HFFc6 (cell line): ENCODE data around the gene RCOR2. TPM values are rescaled to one million over a fixed set of nuclear protein-coding genes. Genes with fewer than 3 reads are reported as not detected.

Source experiments
- DNase-seq: peaks from one replicate; pipeline ENCODE4 v3.0.0-alpha.2; 2018
- H3K27ac Mint-ChIP-seq: 2 replicates; pipeline ENCODE4 v1.8.0; 2020; ENCODE audit warnings: mild to moderate bottlenecking, mixed read lengths
- H3K27me3 Mint-ChIP-seq: 2 replicates; pipeline ENCODE4 v1.8.0; 2021; ENCODE audit warnings: mild to moderate bottlenecking, moderate library complexity, mixed read lengths; ENCODE audit not compliant: insufficient read depth
- H3K36me3 Mint-ChIP-seq: 2 replicates; pipeline ENCODE4 v1.8.0; 2021; ENCODE audit warnings: low read depth, mixed read lengths
- H3K4me1 Mint-ChIP-seq: 2 replicates; pipeline ENCODE4 v1.8.0; 2020; ENCODE audit warnings: low read depth, mixed read lengths
- H3K4me3 Mint-ChIP-seq: 2 replicates; pipeline ENCODE4 v1.8.0; 2020; ENCODE audit warnings: mild to moderate bottlenecking, moderate library complexity, mixed read lengths
- H3K9me3 Mint-ChIP-seq: 2 replicates; pipeline ENCODE4 v1.8.0; 2020; ENCODE audit warnings: mild to moderate bottlenecking, mixed read lengths
- total RNA-seq, 6 experiments: library from RNA; stranded (reverse); fragmentation: NEBNext Ultra II Directional; extraction: Animal tissue kit (Norgen Biotek cat#: 25700); gene quantifications; 2 replicates in 1 of 6; 3 replicates in 5 of 6; pipeline ENCODE4 v1.2.3, GENCODE V29; 2021
- TF ChIP-seq, protein P1 (sequence below): fragments of 200-600 bp; sonication (generic); IDR thresholded peaks from 2 replicates; pipeline ENCODE4 v1.5.0; 2021; ENCODE audit warnings: antibody characterized with exemption, mild to moderate bottlenecking

The RCOR2 gene
- total RNA-seq, 6 experiments from 2014 or later = 0.34 to 0.72 (median 0.41) TPM

- H3K27ac Mint-ChIP-seq = peak overlapping the region; percentile 71
- no peaks in the 10 kb centered on the region for H3K27me3 Mint-ChIP-seq
- no peaks in the 10 kb centered on the region for H3K9me3 Mint-ChIP-seq
- peaks cover 30% of the 10 kb centered on the region for H3K4me1 Mint-ChIP-seq
- no peak for DNase-seq
- TF ChIP-seq, protein P1, sequence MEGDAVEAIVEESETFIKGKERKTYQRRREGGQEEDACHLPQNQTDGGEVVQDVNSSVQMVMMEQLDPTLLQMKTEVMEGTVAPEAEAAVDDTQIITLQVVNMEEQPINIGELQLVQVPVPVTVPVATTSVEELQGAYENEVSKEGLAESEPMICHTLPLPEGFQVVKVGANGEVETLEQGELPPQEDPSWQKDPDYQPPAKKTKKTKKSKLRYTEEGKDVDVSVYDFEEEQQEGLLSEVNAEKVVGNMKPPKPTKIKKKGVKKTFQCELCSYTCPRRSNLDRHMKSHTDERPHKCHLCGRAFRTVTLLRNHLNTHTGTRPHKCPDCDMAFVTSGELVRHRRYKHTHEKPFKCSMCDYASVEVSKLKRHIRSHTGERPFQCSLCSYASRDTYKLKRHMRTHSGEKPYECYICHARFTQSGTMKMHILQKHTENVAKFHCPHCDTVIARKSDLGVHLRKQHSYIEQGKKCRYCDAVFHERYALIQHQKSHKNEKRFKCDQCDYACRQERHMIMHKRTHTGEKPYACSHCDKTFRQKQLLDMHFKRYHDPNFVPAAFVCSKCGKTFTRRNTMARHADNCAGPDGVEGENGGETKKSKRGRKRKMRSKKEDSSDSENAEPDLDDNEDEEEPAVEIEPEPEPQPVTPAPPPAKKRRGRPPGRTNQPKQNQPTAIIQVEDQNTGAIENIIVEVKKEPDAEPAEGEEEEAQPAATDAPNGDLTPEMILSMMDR = no peak
- H3K36me3 Mint-ChIP-seq = no peaks in the 10 kb centered on the region
- 0 out of 2 replicates have a peak overlapping the region, but pooled peaks have one; percentile 0 for H3K4me3 Mint-ChIP-seq
These were observed 36.6 kb downstream of the RCOR2 start for GRCh38 chr11:63880403-63880790.

DNA sequence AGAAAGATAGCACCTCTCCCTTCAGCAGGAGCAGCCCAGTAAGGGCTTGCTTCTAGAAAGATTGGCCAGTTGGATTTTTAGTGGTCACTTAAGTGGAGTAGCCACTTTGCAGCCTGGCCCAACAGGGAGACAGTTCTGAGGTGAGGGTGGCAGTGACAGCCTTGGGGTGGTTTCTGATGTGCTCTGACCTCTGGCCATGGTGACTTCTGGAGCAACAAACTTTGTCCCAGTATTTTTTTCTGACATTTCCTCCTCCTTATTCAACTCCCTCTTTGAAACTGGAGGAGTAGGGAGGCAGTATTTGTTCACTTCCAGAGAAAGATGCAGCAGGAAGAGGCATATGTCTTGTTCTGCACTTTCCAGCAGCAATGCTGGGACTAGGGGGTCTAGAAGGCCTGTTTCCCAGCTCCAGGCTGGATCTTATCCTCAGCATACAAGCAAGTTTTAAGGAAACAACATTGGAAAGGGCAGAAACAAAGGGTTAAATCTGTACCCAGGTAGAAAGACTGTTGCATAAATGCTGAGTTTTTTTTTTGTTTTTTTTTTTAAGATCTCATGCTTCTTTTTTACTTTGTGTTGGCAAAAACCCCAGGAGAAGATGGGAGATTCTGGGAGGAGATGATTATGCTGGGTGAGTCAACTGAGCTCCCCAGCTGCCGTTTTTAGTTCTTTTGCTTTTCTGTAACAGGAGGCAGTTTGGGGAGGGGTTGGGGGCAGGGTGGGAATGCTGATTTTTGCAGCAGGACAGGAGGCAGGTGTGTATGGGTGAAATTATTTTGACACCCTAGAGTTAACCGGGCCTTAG lies 37.2 kb downstream of the RCOR2 start:
- H3K27me3 Mint-ChIP-seq = no peaks in the 10 kb centered on the region
- H3K4me1 Mint-ChIP-seq = peaks cover 30% of the 10 kb centered on the region
- no peaks in the 10 kb centered on the region for H3K9me3 Mint-ChIP-seq
- H3K36me3 Mint-ChIP-seq = no peaks in the 10 kb centered on the region
- peak overlapping the region; percentile 71 for H3K27ac Mint-ChIP-seq
- H3K4me3 Mint-ChIP-seq = 0 out of 2 replicates have a peak overlapping the region, but pooled peaks have one; percentile 0
- TF ChIP-seq, protein P1 = no peak
- DNase-seq = peak; percentile 62

- TF ChIP-seq, protein P1 = no peak
- no peaks in the 10 kb centered on the region for H3K9me3 Mint-ChIP-seq
- H3K36me3 Mint-ChIP-seq = no peaks in the 10 kb centered on the region; the same call in 1 of the 2 replicates
- peaks cover 36% of the 10 kb centered on the region for H3K4me1 Mint-ChIP-seq
- peak overlapping the region; percentile 47 for H3K27ac Mint-ChIP-seq
- DNase-seq = no peak
- no peak overlapping the region for H3K4me3 Mint-ChIP-seq
- H3K27me3 Mint-ChIP-seq = no peaks in the 10 kb centered on the region
These were observed 39.2 kb downstream of the RCOR2 start for GRCh38 chr11:63877658-63878241.

- Mint-ChIP-seq H3K4me3 (no peak overlapping the region), H3K36me3 (no peaks in the 10 kb centered on the region; the same call in 1 of the 2 replicates), H3K9me3 (no peaks in the 10 kb centered on the region), H3K4me1 (peaks cover 47% of the 10 kb centered on the region), H3K27ac (no peak overlapping the region), H3K27me3 (no peaks in the 10 kb centered on the region)
- DNase-seq = no peak
- TF ChIP-seq, protein P1 = no peak
These were observed 40.3 kb downstream of the RCOR2 start for GRCh38 chr11:63876616-63877015.

- TF ChIP-seq, protein P1 = no peak
These were observed 41.4 kb downstream of the RCOR2 start for GRCh38 chr11:63875506-63876065.

More at GRCh38 chr11:63875506-63876065, 41.4 kb downstream of the RCOR2 start:
- DNase-seq = no peak
- Mint-ChIP-seq H3K36me3 (no peaks in the 10 kb centered on the region; the same call in 1 of the 2 replicates), H3K27ac (no peak overlapping the region), H3K4me3 (no peak overlapping the region), H3K9me3 (no peaks in the 10 kb centered on the region), H3K27me3 (no peaks in the 10 kb centered on the region; the same call in 1 of the 2 replicates), H3K4me1 (peaks cover 53% of the 10 kb centered on the region)
